Activated CD4-positive, alpha-beta memory T cell treated with anti-CD3 and anti-CD28 coated beads for 36 hours (primary cell): ENCODE results near the gene RSPO4. TPM values are rescaled to one million over a fixed set of nuclear protein-coding genes. Genes with fewer than 3 reads are reported as not detected.

ENCODE experiments used
- CTCF ChIA-PET: fragments of 350-600 bp; sonication (Branson Sonifier 250); formaldehyde crosslinking; loops from one replicate; lab custom pipeline; 2021; ENCODE audit warnings: antibody characterized with exemption, inconsistent platforms; lab: Charles Lee
- POLR2A ChIA-PET: fragments of 350-600 bp; sonication (Branson Sonifier 250); formaldehyde crosslinking; loops from one replicate; lab custom pipeline; 2021; ENCODE audit warnings: antibody characterized with exemption; lab: Charles Lee
- DNase-seq: peaks from one replicate; pipeline ENCODE4 v3.0.0-alpha.2; 2020
- H3K27ac Mint-ChIP-seq: one replicate; pipeline ENCODE4 v1.8.0; 2021; ENCODE audit warnings: mixed read lengths
- H3K27me3 Mint-ChIP-seq: one replicate; pipeline ENCODE4 v1.8.0; 2021; ENCODE audit warnings: mixed read lengths
- H3K36me3 Mint-ChIP-seq: one replicate; pipeline ENCODE4 v1.8.0; 2021; ENCODE audit warnings: mixed read lengths
- H3K4me1 Mint-ChIP-seq: one replicate; pipeline ENCODE4 v1.8.0; 2021; ENCODE audit warnings: low read depth, mixed read lengths
- H3K4me3 Mint-ChIP-seq: one replicate; pipeline ENCODE4 v1.8.0; 2021; ENCODE audit warnings: mild to moderate bottlenecking, mixed read lengths
- H3K9me3 Mint-ChIP-seq: one replicate; pipeline ENCODE4 v1.8.0; 2021; ENCODE audit warnings: mixed read lengths
- intact Hi-C: fragments of 100-400 bp; cut with micrococcal nuclease; formaldehyde crosslinking; loops from one replicate; pipeline ENCODE4 v1.15.1; 2023
- total RNA-seq, 2 experiments: library from RNA; stranded (reverse); gene quantifications; one replicate each; pipeline ENCODE4 v1.2.3, GENCODE V29; 2021

RSPO4 gene
- total RNA-seq, 2 experiments from 2014 or later: not detected

GRCh38 chr20:911882-912600 lies 90.1 kb downstream of the RSPO4 start:
- Mint-ChIP-seq H3K36me3 (no peaks in the 10 kb centered on the region), H3K27me3 (peaks cover 4% of the 10 kb centered on the region), H3K27ac (no peak overlapping the region), H3K4me1 (no peaks in the 10 kb centered on the region), H3K9me3 (no peaks in the 10 kb centered on the region), H3K4me3 (no peak overlapping the region)
- peak; percentile 14 for DNase-seq
- ChIA-PET CTCF (interaction anchor here (1.1 kb wide), 1 partner anchor 93 kb away, joined by 6 read pairs; no protein-coding TSS in a partner anchor), POLR2A (no interaction called here)
- intact Hi-C loops: loop anchor here (5.0 kb wide), 1 partner anchor 95 kb away; no protein-coding TSS in a partner anchor

GRCh38 chr20:910870-911770 lies 91.0 kb downstream of the RSPO4 start:
- CTCF ChIA-PET: interaction anchor here (1.1 kb wide), 1 partner anchor 92 kb away, joined by 6 read pairs; no protein-coding TSS in a partner anchor
- H3K27me3 Mint-ChIP-seq: no peaks in the 10 kb centered on the region
- H3K4me1 Mint-ChIP-seq: no peaks in the 10 kb centered on the region
- DNase-seq: no peak
- no peak overlapping the region for H3K4me3 Mint-ChIP-seq
- no peak overlapping the region for H3K27ac Mint-ChIP-seq
- H3K36me3 Mint-ChIP-seq: no peaks in the 10 kb centered on the region
- intact Hi-C loops: loop anchor here (5.0 kb wide), 1 partner anchor 94 kb away; no protein-coding TSS in a partner anchor
- POLR2A ChIA-PET: no interaction called here
- H3K9me3 Mint-ChIP-seq: no peaks in the 10 kb centered on the region

- POLR2A ChIA-PET: no interaction called here
- H3K36me3 Mint-ChIP-seq: no peaks in the 10 kb centered on the region
- no peak for DNase-seq
- H3K4me3 Mint-ChIP-seq: no peak overlapping the region
- H3K27ac Mint-ChIP-seq: no peak overlapping the region
- no peaks in the 10 kb centered on the region for H3K9me3 Mint-ChIP-seq
- H3K27me3 Mint-ChIP-seq: no peaks in the 10 kb centered on the region
- CTCF ChIA-PET: interaction anchor here (1.1 kb wide), 1 partner anchor 96 kb away, joined by 3 read pairs; no protein-coding TSS in a partner anchor
- H3K4me1 Mint-ChIP-seq: no peaks in the 10 kb centered on the region
- intact Hi-C loops: loop anchor here (5.0 kb wide), 1 partner anchor 93 kb away; no protein-coding TSS in a partner anchor
Measured at GRCh38 chr20:910132-910869, 91.8 kb downstream of the RSPO4 start.

GRCh38 chr20:909641-910040 lies 92.5 kb downstream of the RSPO4 start:
- Mint-ChIP-seq H3K27me3 (no peaks in the 10 kb centered on the region), H3K4me3 (no peak overlapping the region), H3K4me1 (no peaks in the 10 kb centered on the region), H3K9me3 (no peaks in the 10 kb centered on the region), H3K27ac (no peak overlapping the region), H3K36me3 (no peaks in the 10 kb centered on the region)
- CTCF ChIA-PET: interaction anchor here (1.1 kb wide), 1 partner anchor 95 kb away, joined by 3 read pairs; no protein-coding TSS in a partner anchor
- no peak for DNase-seq
- POLR2A ChIA-PET: no interaction called here
- intact Hi-C loops: loop anchor here (5.0 kb wide), 1 partner anchor 92 kb away; no protein-coding TSS in a partner anchor

Other genes with a start within 250 kb of the RSPO4 start
- gene SLC52A3, start 233.8 kb downstream of the RSPO4 start, total RNA-seq: not detected
- 10 to 100 TPM; 18.0 to 20.1 TPM for gene FAM110A, start 168.6 kb downstream of the RSPO4 start, total RNA-seq
- not detected for gene ANGPT4, start 86.0 kb downstream of the RSPO4 start, total RNA-seq
- 100 to 1,000 TPM; 140 to 149 TPM for gene PSMF1, start 116.3 kb upstream of the RSPO4 start, total RNA-seq
- 1 to 10 TPM in 1 of 2 experiments, under 1 TPM in 1; 0.63 to 1.3 TPM for gene TMEM74B, start 182.7 kb upstream of the RSPO4 start, total RNA-seq
- gene C20orf202, start 201.1 kb upstream of the RSPO4 start, total RNA-seq: not detected
- gene RAD21L1, start 223.7 kb upstream of the RSPO4 start, total RNA-seq: not detected